ENCODE data around the gene SIRT5.

The SIRT5 gene

DNA sequence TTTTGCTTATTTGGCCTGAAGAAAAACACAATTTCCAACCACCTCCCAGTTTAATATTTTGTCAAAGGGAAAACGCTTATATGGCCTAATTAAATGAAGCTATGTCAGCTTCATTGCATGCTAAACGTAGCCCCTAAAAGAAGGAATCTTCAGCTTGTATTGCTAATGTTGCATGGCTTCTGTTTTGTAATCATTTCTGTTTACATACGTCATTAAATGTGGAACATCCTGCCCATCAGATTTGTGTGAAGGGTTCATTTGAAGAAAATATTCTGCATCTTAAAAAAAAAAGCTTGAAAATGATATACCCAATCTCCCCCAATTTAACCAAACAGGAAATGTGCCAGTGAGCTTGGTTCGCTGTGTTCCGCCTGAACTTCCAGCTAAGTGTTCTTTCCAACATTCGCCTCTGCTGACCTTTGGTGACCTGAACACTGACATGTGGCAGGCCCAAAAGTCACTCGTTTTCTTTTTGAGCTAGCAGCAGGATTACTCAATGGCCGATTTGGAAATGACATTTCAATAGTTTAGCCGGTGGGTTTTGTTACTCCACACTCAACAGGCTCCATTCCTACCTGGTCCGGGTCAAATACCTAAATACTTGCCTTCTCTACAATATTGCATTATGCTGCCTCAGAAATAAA is 12.7 kb upstream of the SIRT5 start:
- no peak overlapping the region for H3K4me3 ChIP-seq (ENCODE audit: low read depth, low read length)
- no peak overlapping the region for H3K27ac ChIP-seq
- H3K27me3 ChIP-seq (ENCODE audit: insufficient read depth, low read depth, severe bottlenecking), result no peaks in the 10 kb centered on the region
- no peaks in the 10 kb centered on the region for H3K36me3 ChIP-seq
- DNase-seq, result no peak
- no peaks in the 10 kb centered on the region for H3K9me3 ChIP-seq (ENCODE audit: severe bottlenecking)
- TF ChIP-seq, protein P1, sequence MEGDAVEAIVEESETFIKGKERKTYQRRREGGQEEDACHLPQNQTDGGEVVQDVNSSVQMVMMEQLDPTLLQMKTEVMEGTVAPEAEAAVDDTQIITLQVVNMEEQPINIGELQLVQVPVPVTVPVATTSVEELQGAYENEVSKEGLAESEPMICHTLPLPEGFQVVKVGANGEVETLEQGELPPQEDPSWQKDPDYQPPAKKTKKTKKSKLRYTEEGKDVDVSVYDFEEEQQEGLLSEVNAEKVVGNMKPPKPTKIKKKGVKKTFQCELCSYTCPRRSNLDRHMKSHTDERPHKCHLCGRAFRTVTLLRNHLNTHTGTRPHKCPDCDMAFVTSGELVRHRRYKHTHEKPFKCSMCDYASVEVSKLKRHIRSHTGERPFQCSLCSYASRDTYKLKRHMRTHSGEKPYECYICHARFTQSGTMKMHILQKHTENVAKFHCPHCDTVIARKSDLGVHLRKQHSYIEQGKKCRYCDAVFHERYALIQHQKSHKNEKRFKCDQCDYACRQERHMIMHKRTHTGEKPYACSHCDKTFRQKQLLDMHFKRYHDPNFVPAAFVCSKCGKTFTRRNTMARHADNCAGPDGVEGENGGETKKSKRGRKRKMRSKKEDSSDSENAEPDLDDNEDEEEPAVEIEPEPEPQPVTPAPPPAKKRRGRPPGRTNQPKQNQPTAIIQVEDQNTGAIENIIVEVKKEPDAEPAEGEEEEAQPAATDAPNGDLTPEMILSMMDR (IDR thresholded peaks at IDR 0.05; ENCODE audit: low read depth, low read length), result no peak

DNA sequence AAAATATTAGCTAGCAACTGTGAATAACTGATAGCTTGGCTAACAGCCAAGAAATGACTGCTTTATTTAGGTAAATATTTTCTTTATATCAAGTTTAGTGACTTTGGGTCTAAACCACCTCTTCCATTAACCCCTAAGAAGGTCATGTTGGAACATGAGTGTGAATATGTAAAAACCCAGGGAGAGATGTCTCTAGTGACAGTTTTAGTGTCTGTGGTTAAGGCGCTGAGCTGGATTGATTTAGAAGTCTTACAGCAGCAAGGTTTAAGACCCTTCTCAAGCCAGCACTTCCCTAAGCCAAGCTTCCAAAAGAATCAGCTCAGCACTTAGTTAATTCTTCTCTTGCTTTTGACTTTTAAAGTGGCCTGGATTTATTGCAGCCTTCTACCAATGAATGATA is 11.4 kb upstream of the SIRT5 start:
- TF ChIP-seq, protein P1 (IDR thresholded peaks at IDR 0.05; ENCODE audit: low read depth, low read length), result no peak
- no peaks in the 10 kb centered on the region for H3K9me3 ChIP-seq (ENCODE audit: severe bottlenecking)
- DNase-seq, result peak; percentile 74

DNA sequence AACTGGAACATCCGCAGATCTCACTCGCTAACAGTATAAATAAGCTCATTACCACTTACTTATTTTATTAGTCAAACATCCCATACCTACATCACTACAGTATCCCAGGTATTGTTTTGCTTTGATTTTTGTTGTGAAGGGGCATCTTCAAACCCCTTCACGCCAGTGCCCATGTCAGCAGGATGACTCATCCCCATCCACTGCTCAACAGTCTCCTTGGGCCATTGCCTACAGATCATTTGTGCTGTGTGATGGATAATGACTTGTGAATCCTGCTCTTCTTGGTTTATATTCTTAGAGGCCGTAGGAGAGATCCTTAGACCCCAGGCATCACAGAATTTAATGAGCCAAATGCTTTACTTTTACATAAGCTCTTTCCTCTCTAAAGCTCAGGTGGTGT is 8.5 kb upstream of the SIRT5 start:
- TF ChIP-seq, protein P1 (IDR thresholded peaks at IDR 0.05; ENCODE audit: low read depth, low read length), result no peak
- no peak for DNase-seq
- no peak overlapping the region for H3K4me3 ChIP-seq (ENCODE audit: low read depth, low read length)
- H3K27me3 ChIP-seq (ENCODE audit: insufficient read depth, low read depth, severe bottlenecking), result no peaks in the 10 kb centered on the region
- no peaks in the 10 kb centered on the region for H3K36me3 ChIP-seq
- H3K27ac ChIP-seq, result no peak overlapping the region
- no peaks in the 10 kb centered on the region for H3K9me3 ChIP-seq (ENCODE audit: severe bottlenecking)

More for the DNA sequence above, 11.4 kb upstream of the SIRT5 start:
- Histone ChIP-seq H3K36me3 (no peaks in the 10 kb centered on the region), H3K27ac (no peak overlapping the region), H3K27me3 (ENCODE audit: insufficient read depth, low read depth, severe bottlenecking) (no peaks in the 10 kb centered on the region), H3K4me3 (ENCODE audit: low read depth, low read length) (no peak overlapping the region)

DNA sequence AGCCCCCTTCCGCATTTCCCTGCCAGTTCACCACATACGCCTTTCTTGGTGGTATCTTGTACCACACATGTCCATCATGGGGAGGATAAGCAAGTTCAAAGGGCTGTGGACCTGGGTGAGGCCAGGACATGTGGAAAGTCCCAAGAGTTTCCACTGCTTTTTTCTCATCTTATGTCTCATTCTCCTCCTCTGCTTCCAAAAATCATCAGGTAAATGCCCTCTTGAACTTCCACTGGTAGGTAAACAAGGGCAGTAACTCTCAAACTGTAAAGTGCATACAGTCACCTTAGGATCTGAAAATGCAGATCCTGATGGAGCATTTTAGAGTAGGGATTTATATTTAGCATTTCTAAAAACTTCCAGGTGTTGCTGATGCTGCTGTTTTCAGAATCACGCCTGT is 7.9 kb upstream of the SIRT5 start:
- Histone ChIP-seq H3K36me3 (no peaks in the 10 kb centered on the region), H3K27me3 (ENCODE audit: insufficient read depth, low read depth, severe bottlenecking) (no peaks in the 10 kb centered on the region), H3K9me3 (ENCODE audit: severe bottlenecking) (no peaks in the 10 kb centered on the region), H3K27ac (no peak overlapping the region), H3K4me3 (ENCODE audit: low read depth, low read length) (no peak overlapping the region)
- DNase-seq, result no peak
- TF ChIP-seq, protein P1 (IDR thresholded peaks at IDR 0.05; ENCODE audit: low read depth, low read length), result no peak

DNA sequence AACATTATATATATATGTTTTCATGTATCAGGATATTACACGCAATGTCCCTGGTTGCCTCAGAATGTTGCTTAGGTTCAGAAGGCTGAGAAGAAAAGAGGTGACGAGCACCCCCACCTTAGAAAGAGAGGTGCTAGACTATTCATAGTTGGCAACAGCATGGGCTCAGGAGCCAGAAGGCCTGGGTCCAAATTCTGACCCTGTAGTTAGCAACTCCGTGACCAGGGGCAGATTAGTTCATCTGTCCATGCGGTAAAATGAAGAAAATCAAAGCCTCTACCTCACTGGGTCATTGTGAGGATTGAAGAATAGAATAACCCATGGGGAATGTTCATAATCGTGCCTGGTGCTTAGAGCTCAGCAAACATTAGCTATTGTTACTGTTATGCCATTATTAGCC is 5.4 kb upstream of the SIRT5 start:
- H3K4me3 ChIP-seq (ENCODE audit: low read depth, low read length), result no peak overlapping the region
- H3K27ac ChIP-seq, result no peak overlapping the region
- no peak for DNase-seq
- H3K9me3 ChIP-seq (ENCODE audit: severe bottlenecking), result no peaks in the 10 kb centered on the region
- no peaks in the 10 kb centered on the region for H3K36me3 ChIP-seq
- no peaks in the 10 kb centered on the region for H3K27me3 ChIP-seq (ENCODE audit: insufficient read depth, low read depth, severe bottlenecking)
- TF ChIP-seq, protein P1 (IDR thresholded peaks at IDR 0.05; ENCODE audit: low read depth, low read length), result no peak

DNA sequence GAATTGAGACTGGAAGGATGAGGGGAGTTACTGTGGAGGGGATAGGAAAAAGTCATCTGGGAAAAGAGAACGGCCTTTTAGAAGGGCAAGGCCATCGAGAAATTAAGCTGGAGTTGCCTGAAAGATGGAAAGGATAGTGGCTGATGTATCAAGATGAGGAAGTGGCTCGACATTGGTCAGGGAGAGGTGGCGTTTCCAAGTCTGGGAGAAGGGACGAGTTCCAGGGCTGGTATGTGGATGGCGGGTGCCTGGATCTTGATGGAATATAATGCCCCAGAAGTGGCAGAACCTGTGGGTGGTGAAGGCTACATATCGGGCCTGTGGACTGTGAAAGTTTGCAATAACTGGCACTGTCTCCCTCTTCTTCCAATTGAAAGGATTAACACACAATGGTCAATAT is 2.2 kb upstream of the SIRT5 start:
- TF ChIP-seq, protein P1 (IDR thresholded peaks at IDR 0.05; ENCODE audit: low read depth, low read length), result no peak
- DNase-seq, result no peak
- Histone ChIP-seq H3K9me3 (ENCODE audit: severe bottlenecking) (no peaks in the 10 kb centered on the region), H3K4me3 (ENCODE audit: low read depth, low read length) (no peak overlapping the region), H3K36me3 (peaks cover 3% of the 10 kb centered on the region; the same call in 1 of the 2 replicates), H3K27me3 (ENCODE audit: insufficient read depth, low read depth, severe bottlenecking) (no peaks in the 10 kb centered on the region), H3K27ac (no peak overlapping the region)
